HepG2 (cell line): Measurements from ENCODE around the gene FBLL1. TPM values are rescaled to one million over a fixed set of nuclear protein-coding genes. Genes with fewer than 3 reads are reported as not detected.
A peak's percentile ranks its signal among the peaks of the same experiment; 100 is the strongest.

Source experiments
- ARHGAP35 ChIP-seq: sonication (generic); formaldehyde crosslinking; IDR thresholded peaks from 2 replicates; pipeline ENCODE4 v1.9.0; 2022; ENCODE audit warnings: mild to moderate bottlenecking, inconsistent platforms, moderate library complexity, missing genetic modification reagents, borderline replicate concordance
- HDAC1 ChIP-seq: sonication (generic); formaldehyde crosslinking; IDR thresholded peaks from 2 replicates; pipeline ENCODE4 v1.5.1; 2020; ENCODE audit warnings: mild to moderate bottlenecking, missing genetic modification reagents
- HOXA7 ChIP-seq: sonication (generic); formaldehyde crosslinking; IDR thresholded peaks from 2 replicates; pipeline ENCODE4 v1.8.1; 2022; ENCODE audit warnings: mild to moderate bottlenecking, missing genetic modification reagents, moderate library complexity
- MAFK ChIP-seq, 2 experiments: IDR thresholded peaks in 1 of 2; conservative IDR thresholded peaks in 1 of 2; 2 replicates each; pipeline ENCODE4 v1.6.1; 2011; ENCODE audit warnings: improper control_type of control experiment in 2 of 2, low read length in 2 of 2
- MATR3 ChIP-seq: sonication (generic); formaldehyde crosslinking; IDR thresholded peaks from 2 replicates; pipeline ENCODE4 v1.4.0; 2020; ENCODE audit warnings: missing genetic modification reagents
- NCOA1 ChIP-seq: sonication (generic); formaldehyde crosslinking; IDR thresholded peaks from 2 replicates; pipeline ENCODE4 v1.9.0; 2021; ENCODE audit warnings: missing genetic modification reagents
- NCOR1 ChIP-seq: fragments of 200-600 bp; sonication (generic); IDR thresholded peaks from 2 replicates; pipeline ENCODE4 v1.7.0; 2017; ENCODE audit warnings: antibody characterized with exemption, low read length, borderline replicate concordance
- NFIC ChIP-seq: IDR thresholded peaks from 2 replicates; pipeline ENCODE4 v1.6.1; 2012; ENCODE audit warnings: mild to moderate bottlenecking, low read length, inconsistent platforms
- PRMT3 ChIP-seq: sonication (generic); formaldehyde crosslinking; IDR thresholded peaks from 2 replicates; pipeline ENCODE4 v1.8.1; 2022; ENCODE audit warnings: low read depth, mild to moderate bottlenecking, moderate library complexity, missing genetic modification reagents, borderline replicate concordance
- RCOR2 ChIP-seq: IDR thresholded peaks from 2 replicates; pipeline ENCODE4 v1.6.1; 2016; ENCODE audit warnings: missing biosample characterization, missing genetic modification reagents
- SALL1 ChIP-seq: sonication (generic); formaldehyde crosslinking; IDR thresholded peaks from 2 replicates; pipeline ENCODE4 v1.8.0; 2022; ENCODE audit warnings: mild to moderate bottlenecking, missing genetic modification reagents
- TARDBP ChIP-seq: sonication (generic); formaldehyde crosslinking; IDR thresholded peaks from 2 replicates; pipeline ENCODE4 v1.8.0; 2022; ENCODE audit warnings: mild to moderate bottlenecking, missing genetic modification reagents
- TCF7L2 ChIP-seq: IDR thresholded peaks from 2 replicates; pipeline ENCODE4 v1.6.1; 2011; ENCODE audit warnings: mild to moderate bottlenecking, low read depth, low read length, moderate library complexity
- YY1 ChIP-seq: IDR thresholded peaks from 2 replicates; pipeline ENCODE4 v1.6.1; 2011; ENCODE audit warnings: low read length, low read depth, moderate library complexity, mild to moderate bottlenecking; ENCODE audit not compliant: insufficient read depth, insufficient replicate concordance
- ZNF292 ChIP-seq: sonication (generic); formaldehyde crosslinking; IDR thresholded peaks from 2 replicates; pipeline ENCODE4 v1.8.1; 2022; ENCODE audit warnings: mild to moderate bottlenecking, low read depth, missing genetic modification reagents, borderline replicate concordance
- ZNF44 ChIP-seq: sonication (generic); formaldehyde crosslinking; IDR thresholded peaks from 2 replicates; pipeline ENCODE4 v1.5.1; 2020; ENCODE audit warnings: mild to moderate bottlenecking, missing genetic modification reagents
- ZNF441 ChIP-seq: sonication (generic); formaldehyde crosslinking; IDR thresholded peaks from 2 replicates; pipeline ENCODE4 v1.7.0; 2021; ENCODE audit warnings: missing genetic modification reagents, borderline replicate concordance
- ZNF543 ChIP-seq: sonication (generic); formaldehyde crosslinking; IDR thresholded peaks from 2 replicates; pipeline ENCODE4 v1.4.0; 2020; ENCODE audit warnings: mild to moderate bottlenecking, missing genetic modification reagents
- ZNF724P ChIP-seq: sonication (generic); formaldehyde crosslinking; IDR thresholded peaks from 2 replicates; pipeline ENCODE4 v1.8.0; 2022; ENCODE audit warnings: missing genetic modification reagents, borderline replicate concordance
- ZNF784 ChIP-seq: sonication (generic); formaldehyde crosslinking; IDR thresholded peaks from 2 replicates; pipeline ENCODE4 v1.5.1; 2020; ENCODE audit warnings: missing genetic modification reagents, mild to moderate bottlenecking, borderline replicate concordance
- polyA plus RNA-seq, 8 experiments: library from polyadenylated mRNA; depleted of rRNA in 3 of 8; stranded (reverse) in 7 of 8; unstranded in 1 of 8; fragments of >200 nt; fragmentation: Illumina TruSeq in 4 of 8; extraction: Trizol in 4 of 8; gene quantifications; 2 replicates each; pipeline versions ENCODE4 v1.2.1 to v1.2.3, GENCODE V29; 2011 to 2016; ENCODE audit warnings: low read depth in 4 of 8, missing spikeins in 1 of 8, mixed read lengths in 1 of 8; ENCODE audit not compliant: insufficient read depth in 1 of 8
- total RNA-seq, 5 experiments: library from RNA; depleted of rRNA; stranded (reverse); fragments of >200 nt; fragmentation: Illumina TruSeq; extraction: Trizol; gene quantifications; 2 replicates each; pipeline ENCODE4 v1.2.3, GENCODE V29; 2016; ENCODE audit warnings: low read depth in 1 of 5
- TF ChIP-seq, protein P1 (sequence below): sonication (generic); formaldehyde crosslinking; IDR thresholded peaks from 2 replicates; pipeline ENCODE4 v1.4.0; 2020; ENCODE audit warnings: missing genetic modification reagents, mild to moderate bottlenecking, borderline replicate concordance
- TF ChIP-seq, protein P2 (sequence below): sonication (generic); formaldehyde crosslinking; IDR thresholded peaks from 2 replicates; pipeline ENCODE4 v1.8.0; 2022; ENCODE audit warnings: mild to moderate bottlenecking, missing genetic modification reagents
- TF ChIP-seq, protein P3 (sequence below): sonication (generic); formaldehyde crosslinking; IDR thresholded peaks from 2 replicates; pipeline ENCODE4 v1.9.0; 2021; ENCODE audit warnings: missing genetic modification reagents, mild to moderate bottlenecking, borderline replicate concordance

FBLL1 gene
- total and polyA plus RNA-seq, 2 of the 13 experiments (the other 11 are each of a cell fraction or from before 2014, with no cell fraction given): 0.17 to 0.18 TPM

DNA sequence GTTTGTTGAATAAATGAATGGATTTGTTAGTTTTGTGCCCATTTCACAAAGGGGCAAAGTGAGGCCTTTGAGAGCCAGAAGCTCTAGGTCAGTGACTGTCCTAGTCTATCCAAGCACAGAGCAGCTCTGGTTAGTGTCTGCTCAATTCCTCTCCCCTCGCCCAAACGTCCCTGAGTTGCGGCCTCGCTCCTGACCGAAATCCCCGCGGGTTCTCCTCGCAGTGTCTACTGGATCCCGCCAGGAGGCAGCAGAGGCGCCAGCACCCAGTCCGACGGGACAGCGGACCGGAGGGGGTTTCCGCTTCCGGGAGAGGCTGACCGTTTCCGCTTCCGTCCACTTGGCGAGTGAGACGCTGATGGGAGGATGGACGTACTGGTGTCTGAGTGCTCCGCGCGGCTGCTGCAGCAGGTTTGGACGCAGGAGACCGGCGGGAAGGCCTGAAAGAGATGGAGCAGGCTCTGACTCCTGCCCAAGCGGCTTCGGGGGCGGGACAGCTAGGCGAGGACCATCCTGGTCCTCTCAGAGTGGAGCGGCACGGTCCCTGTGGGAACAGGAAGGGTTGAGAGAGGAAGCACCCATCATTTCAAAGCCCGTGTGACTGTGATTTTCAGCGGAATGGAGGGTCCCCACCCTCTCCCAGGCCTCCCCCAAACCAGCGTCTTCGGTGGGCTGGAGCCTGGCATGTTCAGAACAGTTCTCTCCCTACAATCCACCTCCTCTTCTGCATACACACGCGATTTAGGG, 42.8 kb upstream of the FBLL1 start, which contains the start of gene RARS1 (continued):
- peak; percentile 42; the same call in 1 of the 2 replicates for TF ChIP-seq RCOR2 (CRISPR knock-in tag)
- no peak for TF ChIP-seq MATR3 (CRISPR knock-in tag)
- TF ChIP-seq YY1: peak; percentile 66
- no peak for TF ChIP-seq TCF7L2
- TF ChIP-seq NCOA1 (CRISPR knock-in tag): peak; percentile 93
- peak; percentile 73; the same call in 1 of the 2 replicates for TF ChIP-seq ZNF441
- TF ChIP-seq ZNF543: peak; percentile 68; the same call in 1 of the 2 replicates
- no peak for TF ChIP-seq ZNF784
- no peak for TF ChIP-seq HOXA7
- TF ChIP-seq TARDBP (CRISPR knock-in tag): peak; percentile 96
- no peak for TF ChIP-seq MAFK (conservative IDR thresholded peaks at IDR 0.05 in 1 of 2, IDR thresholded peaks at IDR 0.05 in 1 of 2; ENCODE audit: low read length in 2 of 2)
- TF ChIP-seq NFIC: no peak
- TF ChIP-seq ZNF724P (CRISPR knock-in tag): peak; percentile 84; the same call in 1 of the 2 replicates
- TF ChIP-seq, protein P1, sequence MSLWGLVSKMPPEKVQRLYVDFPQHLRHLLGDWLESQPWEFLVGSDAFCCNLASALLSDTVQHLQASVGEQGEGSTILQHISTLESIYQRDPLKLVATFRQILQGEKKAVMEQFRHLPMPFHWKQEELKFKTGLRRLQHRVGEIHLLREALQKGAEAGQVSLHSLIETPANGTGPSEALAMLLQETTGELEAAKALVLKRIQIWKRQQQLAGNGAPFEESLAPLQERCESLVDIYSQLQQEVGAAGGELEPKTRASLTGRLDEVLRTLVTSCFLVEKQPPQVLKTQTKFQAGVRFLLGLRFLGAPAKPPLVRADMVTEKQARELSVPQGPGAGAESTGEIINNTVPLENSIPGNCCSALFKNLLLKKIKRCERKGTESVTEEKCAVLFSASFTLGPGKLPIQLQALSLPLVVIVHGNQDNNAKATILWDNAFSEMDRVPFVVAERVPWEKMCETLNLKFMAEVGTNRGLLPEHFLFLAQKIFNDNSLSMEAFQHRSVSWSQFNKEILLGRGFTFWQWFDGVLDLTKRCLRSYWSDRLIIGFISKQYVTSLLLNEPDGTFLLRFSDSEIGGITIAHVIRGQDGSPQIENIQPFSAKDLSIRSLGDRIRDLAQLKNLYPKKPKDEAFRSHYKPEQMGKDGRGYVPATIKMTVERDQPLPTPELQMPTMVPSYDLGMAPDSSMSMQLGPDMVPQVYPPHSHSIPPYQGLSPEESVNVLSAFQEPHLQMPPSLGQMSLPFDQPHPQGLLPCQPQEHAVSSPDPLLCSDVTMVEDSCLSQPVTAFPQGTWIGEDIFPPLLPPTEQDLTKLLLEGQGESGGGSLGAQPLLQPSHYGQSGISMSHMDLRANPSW: no peak; the same call in 1 of the 2 replicates
- peak; percentile 34; the same call in 1 of the 2 replicates for TF ChIP-seq ZNF292 (CRISPR knock-in tag)
- TF ChIP-seq, protein P2, sequence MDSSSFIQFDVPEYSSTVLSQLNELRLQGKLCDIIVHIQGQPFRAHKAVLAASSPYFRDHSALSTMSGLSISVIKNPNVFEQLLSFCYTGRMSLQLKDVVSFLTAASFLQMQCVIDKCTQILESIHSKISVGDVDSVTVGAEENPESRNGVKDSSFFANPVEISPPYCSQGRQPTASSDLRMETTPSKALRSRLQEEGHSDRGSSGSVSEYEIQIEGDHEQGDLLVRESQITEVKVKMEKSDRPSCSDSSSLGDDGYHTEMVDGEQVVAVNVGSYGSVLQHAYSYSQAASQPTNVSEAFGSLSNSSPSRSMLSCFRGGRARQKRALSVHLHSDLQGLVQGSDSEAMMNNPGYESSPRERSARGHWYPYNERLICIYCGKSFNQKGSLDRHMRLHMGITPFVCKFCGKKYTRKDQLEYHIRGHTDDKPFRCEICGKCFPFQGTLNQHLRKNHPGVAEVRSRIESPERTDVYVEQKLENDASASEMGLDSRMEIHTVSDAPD: no peak
- TF ChIP-seq NCOR1: no peak
- 0 out of 2 replicates have a peak, but pooled peaks have one; percentile 74 for TF ChIP-seq ZNF44 (CRISPR knock-in tag)
- TF ChIP-seq HDAC1 (CRISPR knock-in tag): peak; percentile 95
- TF ChIP-seq PRMT3 (CRISPR knock-in tag): peak; percentile 59; the same call in 1 of the 2 replicates
- no peak for TF ChIP-seq ARHGAP35 (CRISPR knock-in tag)
- peak; percentile 90 for TF ChIP-seq SALL1 (CRISPR knock-in tag)
- TF ChIP-seq, protein P3, sequence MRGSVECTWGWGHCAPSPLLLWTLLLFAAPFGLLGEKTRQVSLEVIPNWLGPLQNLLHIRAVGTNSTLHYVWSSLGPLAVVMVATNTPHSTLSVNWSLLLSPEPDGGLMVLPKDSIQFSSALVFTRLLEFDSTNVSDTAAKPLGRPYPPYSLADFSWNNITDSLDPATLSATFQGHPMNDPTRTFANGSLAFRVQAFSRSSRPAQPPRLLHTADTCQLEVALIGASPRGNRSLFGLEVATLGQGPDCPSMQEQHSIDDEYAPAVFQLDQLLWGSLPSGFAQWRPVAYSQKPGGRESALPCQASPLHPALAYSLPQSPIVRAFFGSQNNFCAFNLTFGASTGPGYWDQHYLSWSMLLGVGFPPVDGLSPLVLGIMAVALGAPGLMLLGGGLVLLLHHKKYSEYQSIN: no peak
